ENCODE results near the gene MORN1.

Gene MORN1

DNA sequence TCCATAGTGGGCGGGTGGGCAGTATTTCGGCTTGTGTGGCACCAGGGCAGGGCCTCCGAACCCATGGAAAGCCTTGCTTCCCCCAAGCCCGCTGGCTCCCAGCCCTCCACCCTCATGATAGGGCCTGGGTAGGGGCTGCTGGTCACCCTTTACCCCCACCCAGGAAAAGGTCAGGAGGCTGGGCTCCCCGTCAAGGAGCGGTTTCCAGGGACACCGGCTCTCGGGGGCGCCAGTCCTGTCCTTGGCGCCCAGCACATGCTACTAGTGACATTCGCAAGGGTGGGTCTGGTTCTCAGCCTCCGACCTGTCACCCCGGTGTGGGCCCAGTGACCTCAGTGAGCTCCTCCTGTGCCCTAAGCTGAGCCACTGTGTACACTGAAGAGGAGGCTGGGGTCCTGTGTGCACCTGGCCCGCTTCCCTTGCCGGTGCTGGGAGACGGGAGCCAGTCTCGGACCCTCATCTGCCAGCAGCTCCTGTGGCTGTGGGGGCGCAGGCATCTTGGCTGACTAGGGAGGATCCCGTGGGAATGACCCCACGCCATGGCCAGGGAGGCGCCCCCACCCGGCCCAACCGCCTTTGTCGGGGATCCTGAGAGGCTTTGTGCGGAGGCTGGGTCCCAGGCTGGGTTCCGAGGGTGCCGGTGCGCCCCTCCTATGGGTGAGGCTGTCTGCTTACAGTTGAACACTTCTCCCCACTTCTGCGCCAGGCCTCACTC, 108.6 kb downstream of the MORN1 start:
- in situ Hi-C loops (cut with MboI; ENCODE audit: low sequenced_read_pairs), result no loop called here

DNA sequence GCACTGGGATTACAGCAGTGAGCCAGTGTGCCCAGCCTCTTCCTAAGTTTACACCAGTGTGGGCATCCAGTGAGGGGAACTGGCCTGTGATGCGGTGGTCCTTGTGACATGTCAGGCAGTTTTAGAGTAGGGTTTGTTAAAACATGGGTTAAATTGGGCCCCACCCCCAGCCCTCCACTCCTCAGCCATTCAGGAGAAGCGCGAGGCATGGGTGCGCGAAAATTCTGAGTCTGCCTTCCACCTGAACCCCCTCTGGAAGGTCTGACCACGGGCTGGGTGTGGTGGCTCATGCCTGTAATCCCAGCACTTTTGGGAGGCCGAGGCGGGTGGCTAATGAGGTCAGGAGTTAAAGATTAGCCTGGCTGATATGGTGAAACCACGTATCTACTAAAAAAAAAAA, 111.5 kb downstream of the MORN1 start:
- in situ Hi-C loops (cut with MboI; ENCODE audit: low sequenced_read_pairs), result no loop called here

- in situ Hi-C loops (cut with MboI; ENCODE audit: low sequenced_read_pairs), result no loop called here
Measured at GRCh38 chr1:2279210-2279639, 112.1 kb downstream of the MORN1 start.

DNA sequence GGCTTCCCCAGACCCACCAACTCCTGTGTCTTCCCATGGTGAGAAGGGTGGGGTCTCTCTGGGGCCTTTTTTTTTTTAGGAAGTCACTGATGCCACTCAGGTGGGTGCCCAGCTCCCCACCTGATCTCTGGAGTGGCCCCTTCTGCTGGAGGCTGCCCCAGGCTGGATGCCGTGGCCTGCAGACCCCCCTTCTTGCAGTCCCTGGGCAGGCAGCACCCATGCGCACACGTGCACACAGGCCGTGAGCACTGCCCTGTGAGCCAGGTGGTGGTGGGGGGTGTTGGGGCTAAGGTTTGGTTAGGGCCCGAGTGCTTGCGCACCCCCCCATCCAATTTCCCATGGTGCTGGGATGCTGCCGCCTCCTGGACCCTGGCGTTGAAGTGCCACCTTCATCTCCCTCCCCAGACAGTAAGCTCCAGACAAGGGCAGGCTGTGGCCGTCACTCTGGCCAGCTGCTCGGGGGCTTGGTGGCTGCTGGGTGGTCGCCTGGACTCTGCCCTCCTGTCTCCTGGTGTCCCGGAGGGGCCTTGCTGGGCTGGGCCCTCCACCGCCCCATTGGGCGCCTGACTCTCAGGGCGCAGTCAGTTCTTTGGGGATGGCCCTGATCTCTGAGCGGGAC, 112.7 kb downstream of the MORN1 start:
- in situ Hi-C loops (cut with MboI; ENCODE audit: low sequenced_read_pairs), result no loop called here

- in situ Hi-C loops (cut with MboI; ENCODE audit: low sequenced_read_pairs), result no loop called here
Measured at GRCh38 chr1:2277741-2278488, 113.4 kb downstream of the MORN1 start.

GRCh38 chr1:2276803-2277580, 114.4 kb downstream of the MORN1 start:
- in situ Hi-C loops (cut with MboI; ENCODE audit: low sequenced_read_pairs), result no loop called here

DNA sequence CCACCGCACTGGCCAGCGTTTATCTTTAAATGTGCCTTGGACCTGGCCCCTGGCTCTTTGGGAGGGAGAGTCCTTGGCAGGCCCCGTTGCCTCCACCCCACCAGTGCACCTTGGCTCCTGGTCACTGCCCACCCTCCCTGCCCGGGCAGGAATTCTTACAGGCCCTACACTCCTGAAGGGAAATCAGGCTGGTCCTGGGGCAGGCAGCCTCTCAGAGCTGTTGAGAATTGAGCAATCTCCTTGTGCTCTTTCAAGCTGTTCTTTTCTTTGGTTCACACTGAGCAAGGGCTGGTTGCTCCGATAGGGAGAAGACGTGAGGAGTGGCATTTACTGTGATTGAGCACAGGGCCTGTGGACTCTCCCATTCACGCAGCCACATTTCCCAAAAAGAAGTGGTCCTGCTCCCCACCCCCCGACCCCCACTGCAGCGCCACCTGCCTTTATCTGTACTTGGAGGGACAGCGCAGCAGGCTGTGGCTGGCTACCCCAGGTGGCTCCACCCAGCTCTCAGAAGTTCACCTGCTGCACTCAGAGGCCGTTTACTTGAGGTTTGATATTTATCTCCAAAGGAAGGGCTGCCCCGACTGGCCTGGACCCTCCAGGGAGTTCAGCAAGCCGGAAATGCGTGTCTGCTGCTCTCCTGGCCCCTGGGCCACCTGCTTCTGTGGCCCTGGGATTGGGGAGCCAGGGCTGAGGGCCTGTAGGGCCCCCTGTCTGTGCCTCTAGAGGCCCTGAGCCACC, 115.4 kb downstream of the MORN1 start:
- in situ Hi-C loops (cut with MboI; ENCODE audit: low sequenced_read_pairs), result no loop called here

- in situ Hi-C loops (cut with MboI; ENCODE audit: low sequenced_read_pairs), result no loop called here
Measured at GRCh38 chr1:2274929-2275475, 116.4 kb downstream of the MORN1 start.

DNA sequence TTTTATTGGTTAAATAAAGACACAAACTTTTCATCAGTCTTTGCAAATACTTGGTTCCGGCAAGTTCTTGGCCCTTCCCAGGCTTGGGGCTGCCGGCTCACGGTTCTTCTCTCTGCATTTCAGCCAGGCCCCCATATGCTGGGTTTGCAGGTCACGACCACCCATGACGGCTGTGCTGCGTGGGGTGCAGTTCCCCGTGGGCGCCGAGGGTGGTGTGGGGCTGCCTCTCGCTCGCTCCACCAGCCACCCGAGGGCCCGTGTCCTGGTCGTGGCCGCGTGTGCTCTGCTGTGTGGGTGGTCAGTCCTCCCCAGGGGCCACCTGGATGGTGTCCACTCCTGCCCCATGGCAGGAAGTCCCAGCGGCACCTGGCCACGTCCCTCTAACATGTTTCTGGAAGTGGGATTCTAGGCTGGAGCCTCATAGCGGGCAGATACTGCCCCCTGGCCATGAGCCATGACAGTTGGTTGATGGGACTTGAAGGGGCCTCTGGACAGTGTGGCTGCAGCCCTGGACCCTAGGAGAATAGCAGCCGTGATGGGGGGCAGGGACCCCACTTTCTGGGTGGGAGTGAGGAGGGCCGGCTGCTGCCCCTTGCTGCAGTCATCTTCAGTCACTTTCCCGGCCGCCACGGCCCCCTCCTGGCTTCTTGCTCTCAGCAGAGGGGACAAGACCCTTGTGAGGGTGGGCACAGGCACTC, 117.0 kb downstream of the MORN1 start:
- in situ Hi-C loops (cut with MboI; ENCODE audit: low sequenced_read_pairs), result no loop called here

DNA sequence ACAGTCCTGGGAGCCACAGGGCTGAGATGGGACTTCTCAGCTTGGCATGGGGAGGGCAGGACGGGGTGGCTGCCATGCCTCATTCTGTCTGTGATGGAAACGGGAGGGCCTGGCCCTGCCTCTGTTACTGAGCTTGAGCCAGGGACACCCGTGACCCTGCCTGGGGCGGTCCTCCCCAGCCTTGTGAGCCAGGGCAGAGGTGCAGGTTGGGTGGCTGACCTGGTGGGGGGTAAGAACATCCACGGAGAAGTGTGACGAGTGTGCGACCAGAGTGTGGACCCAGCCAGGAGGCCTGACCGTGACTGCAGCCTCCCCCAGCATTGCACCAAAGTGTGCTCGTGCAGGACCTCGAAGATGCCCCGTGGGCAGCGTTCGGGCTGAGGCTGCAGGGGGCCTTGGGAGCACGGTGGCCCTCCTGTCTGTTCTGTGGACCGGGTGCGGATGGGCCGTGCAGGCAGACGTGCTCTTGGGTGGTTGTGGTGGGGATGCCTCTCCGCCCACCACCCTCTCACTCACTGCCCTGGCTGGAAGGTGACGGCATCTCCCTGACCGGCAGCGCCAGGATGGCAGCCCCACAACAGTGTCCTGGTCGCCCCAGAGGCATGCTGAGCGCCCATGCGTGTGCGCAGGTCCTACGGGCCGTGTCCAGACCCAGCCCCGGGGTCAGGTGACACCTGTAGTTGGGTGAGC, 117.8 kb downstream of the MORN1 start:
- in situ Hi-C loops (cut with MboI; ENCODE audit: low sequenced_read_pairs), result no loop called here

GRCh38 chr1:2272686-2273400, 118.5 kb downstream of the MORN1 start:
- in situ Hi-C loops (cut with MboI; ENCODE audit: low sequenced_read_pairs), result no loop called here

GRCh38 chr1:2271841-2272655, 119.3 kb downstream of the MORN1 start:
- in situ Hi-C loops (cut with MboI; ENCODE audit: low sequenced_read_pairs), result no loop called here
